Colonic mucosa (tissue), 4 donors: ENCODE data around the gene NKX3-2. TPM values are rescaled to one million over a fixed set of nuclear protein-coding genes. Genes with fewer than 3 reads are reported as not detected.

ENCODE experiments used
- DNase-seq: peaks from one replicate; pipeline ENCODE4 v3.0.0-alpha.2; 2020
- H3K27ac ChIP-seq: fragments of 200-600 bp; one replicate; pipeline ENCODE4 v1.8.0; 2021
- H3K27me3 ChIP-seq: fragments of 200-600 bp; one replicate; pipeline ENCODE4 v1.8.0; 2021
- H3K36me3 ChIP-seq: fragments of 200-600 bp; one replicate; pipeline ENCODE4 v1.8.0; 2021
- H3K4me1 ChIP-seq: fragments of 200-600 bp; one replicate; pipeline ENCODE4 v1.8.0; 2021; ENCODE audit warnings: mild to moderate bottlenecking
- H3K4me3 ChIP-seq: fragments of 200-600 bp; one replicate; pipeline ENCODE4 v1.8.0; 2021
- H3K9ac ChIP-seq, 2 donors: one replicate each; pipeline ENCODE4 v1.7.0; 2013; ENCODE audit warnings: control low read depth in 2 of 2, low read depth in 2 of 2, low read length in 2 of 2
- H3K9me3 ChIP-seq: fragments of 200-600 bp; one replicate; pipeline ENCODE4 v1.8.0; 2021
- CTCF ChIP-seq: fragments of 200-600 bp; IDR thresholded peaks from one replicate; pipeline ENCODE4 v1.8.0; 2022; ENCODE audit warnings: antibody characterized with exemption, mild to moderate bottlenecking
- intact Hi-C: fragments of 100-400 bp; cut with DNase I; formaldehyde crosslinking; loops from one replicate; pipeline ENCODE4 v1.14.1; 2022
- total RNA-seq, 2 donors: library from RNA; stranded (reverse); fragmentation: NEBNext Ultra II Directional in 1 of 2; extraction: Animal tissue kit (Norgen Biotek cat#: 25700) in 1 of 2; gene quantifications; one replicate each; pipeline ENCODE4 v1.2.1, GENCODE V29; 2021
- donor health status: healthy.
- donor health status: DM: no; HTN: no; CAD: no.
- donor health status: DM: no; HTN: no; CAD: no.

Gene NKX3-2
- total RNA-seq, 2 donors from 2014 or later = 0.35 to 1.4 TPM

DNA sequence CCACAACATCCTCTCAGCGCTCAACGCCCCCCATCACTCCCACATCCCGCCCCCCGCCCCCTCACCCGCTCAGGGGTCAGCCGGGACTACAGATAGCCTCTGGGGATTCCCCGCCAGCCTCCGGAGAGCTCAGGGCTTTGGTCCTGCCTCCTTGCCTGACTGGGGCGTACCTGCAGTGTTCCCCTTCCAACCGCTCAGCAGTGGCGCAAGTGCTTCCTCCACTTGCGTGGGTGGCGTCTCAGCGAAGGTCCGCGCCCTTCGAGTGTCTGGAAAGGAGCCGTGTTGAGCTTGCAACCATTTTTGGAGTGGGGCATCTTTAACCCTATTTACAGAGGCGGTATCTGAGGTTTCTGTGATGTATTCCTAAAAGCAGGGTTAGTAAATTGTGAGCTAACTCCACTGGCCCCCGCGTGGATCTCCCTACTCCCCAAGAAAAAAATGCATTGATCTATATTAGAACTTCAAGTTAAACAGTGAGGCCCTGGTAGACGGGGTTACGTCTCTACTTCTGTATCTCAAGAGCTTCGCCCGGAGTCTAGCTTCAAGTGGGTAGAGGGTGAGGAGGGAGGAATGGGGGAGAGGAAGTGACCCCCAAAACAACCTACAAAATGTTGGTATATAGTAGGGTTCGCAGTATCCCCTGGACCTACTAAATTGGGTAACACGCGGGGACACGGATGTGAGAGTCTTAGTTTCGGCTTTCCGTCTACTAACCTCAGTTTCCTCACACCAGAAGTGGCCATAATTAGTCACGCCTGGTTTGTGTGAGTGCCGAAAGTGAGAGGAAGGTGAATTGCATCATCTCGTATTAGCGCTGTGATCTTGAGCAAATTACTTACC, 16.1 kb downstream of the NKX3-2 start:
- H3K36me3 ChIP-seq = no peaks in the 10 kb centered on the region
- no peak for DNase-seq
- intact Hi-C loops = no loop called here
- H3K4me3 ChIP-seq = no peak overlapping the region
- H3K9me3 ChIP-seq = no peaks in the 10 kb centered on the region
- H3K9ac ChIP-seq = no peak overlapping the region
- H3K27ac ChIP-seq = no peak overlapping the region
- no peak for TF ChIP-seq CTCF
- H3K4me1 ChIP-seq = no peaks in the 10 kb centered on the region
- H3K27me3 ChIP-seq = peaks cover 64% of the 10 kb centered on the region

- H3K9me3 ChIP-seq = no peaks in the 10 kb centered on the region
- H3K4me3 ChIP-seq = no peak overlapping the region
- H3K4me1 ChIP-seq = no peaks in the 10 kb centered on the region
- peaks cover 70% of the 10 kb centered on the region for H3K27me3 ChIP-seq
- intact Hi-C loops = no loop called here
- no peak for TF ChIP-seq CTCF
- no peaks in the 10 kb centered on the region for H3K36me3 ChIP-seq
- no peak overlapping the region for H3K9ac ChIP-seq
- no peak for DNase-seq
- H3K27ac ChIP-seq = no peak overlapping the region
Observed at GRCh38 chr4:13527192-13527980, 16.9 kb downstream of the NKX3-2 start.

GRCh38 chr4:13526658-13527057, 17.6 kb downstream of the NKX3-2 start:
- Histone ChIP-seq H3K9ac (no peak overlapping the region), H3K4me1 (no peaks in the 10 kb centered on the region), H3K9me3 (no peaks in the 10 kb centered on the region), H3K4me3 (no peak overlapping the region), H3K36me3 (no peaks in the 10 kb centered on the region), H3K27ac (no peak overlapping the region), H3K27me3 (peaks cover 66% of the 10 kb centered on the region)
- no peak for TF ChIP-seq CTCF
- intact Hi-C loops = no loop called here
- DNase-seq = no peak

- no peak overlapping the region for H3K9ac ChIP-seq
- no peaks in the 10 kb centered on the region for H3K4me1 ChIP-seq
- TF ChIP-seq CTCF = no peak
- H3K27ac ChIP-seq = no peak overlapping the region
- H3K9me3 ChIP-seq = no peaks in the 10 kb centered on the region
- H3K4me3 ChIP-seq = no peak overlapping the region
- intact Hi-C loops = no loop called here
- H3K36me3 ChIP-seq = no peaks in the 10 kb centered on the region
- H3K27me3 ChIP-seq = peaks cover 62% of the 10 kb centered on the region
- DNase-seq = no peak
Observed at GRCh38 chr4:13525606-13526281, 18.6 kb downstream of the NKX3-2 start.

DNA sequence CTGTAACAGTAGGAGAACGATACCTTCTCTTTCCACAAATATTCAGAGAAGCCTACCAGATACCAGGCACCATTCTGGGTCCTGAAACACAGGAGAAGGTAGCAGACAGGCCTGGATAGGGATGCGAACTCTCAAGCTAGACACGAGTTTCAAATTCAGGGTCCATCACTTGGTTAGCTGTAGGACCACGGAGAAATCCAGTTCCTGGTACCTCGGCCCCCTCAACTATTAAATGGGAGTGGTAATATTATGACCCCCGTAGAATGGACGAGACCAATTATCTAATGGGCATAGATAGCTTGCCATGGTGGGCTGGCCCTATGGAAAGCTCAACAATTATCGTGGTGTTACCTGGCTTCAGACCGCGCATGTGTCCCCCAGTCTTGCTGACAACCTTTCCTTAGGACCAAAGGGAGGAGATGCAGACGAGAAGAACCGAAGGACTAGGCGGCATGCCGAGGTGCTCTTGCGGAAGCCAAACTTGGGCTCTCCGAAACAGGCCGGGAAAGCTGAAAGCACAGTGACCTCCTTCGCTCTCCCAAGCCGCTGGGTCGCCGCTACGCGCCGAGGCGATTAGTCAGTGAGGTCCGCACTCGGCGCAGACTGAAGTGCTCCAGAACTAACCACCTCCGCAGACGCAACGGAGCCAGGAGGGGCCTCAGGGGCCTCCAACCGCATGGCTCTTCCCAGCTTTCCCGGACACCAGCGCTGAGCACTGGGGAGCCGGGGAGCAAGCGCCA, 19.6 kb downstream of the NKX3-2 start:
- Histone ChIP-seq H3K9ac (no peak overlapping the region), H3K4me3 (no peak overlapping the region), H3K9me3 (no peaks in the 10 kb centered on the region), H3K27ac (no peak overlapping the region), H3K4me1 (no peaks in the 10 kb centered on the region), H3K27me3 (peaks cover 55% of the 10 kb centered on the region), H3K36me3 (no peaks in the 10 kb centered on the region)
- TF ChIP-seq CTCF = no peak
- intact Hi-C loops = no loop called here
- DNase-seq = no peak
